GM19328 (cell line): Measurements from ENCODE around the gene HPGD.
"Not testable (repeated sequence)": the region's sequence is repeated elsewhere in the genome, so short reads cannot be mapped to it uniquely, and the experiment has no call there.

Experiments used
- ATAC-seq: cut with Tn5 transposase; IDR thresholded peaks from one replicate; pipeline ENCODE4 v1.9.1; 2021; ENCODE audit warnings: mild to moderate bottlenecking, moderate library complexity; ENCODE audit not compliant: unreplicated experiment

The HPGD gene

DNA sequence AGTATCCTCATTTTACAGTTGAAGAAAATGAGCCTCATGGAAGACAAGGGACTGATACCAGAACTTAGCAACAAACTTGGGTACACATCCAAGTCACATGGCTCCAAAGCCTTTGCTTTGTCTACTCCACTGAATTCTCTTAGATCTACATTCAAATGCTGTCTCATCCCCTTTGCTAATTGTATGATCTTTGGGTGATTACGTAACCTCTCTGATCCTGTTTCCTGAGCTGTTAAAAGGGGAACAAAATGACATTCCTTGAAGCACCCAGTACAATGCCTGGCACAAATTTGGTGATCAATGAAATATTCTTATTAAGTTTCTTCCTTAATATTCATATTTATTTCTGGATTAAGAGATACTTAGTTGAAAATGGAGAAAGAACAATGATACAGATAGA, 5.9 kb upstream of the HPGD start:
- no peak for ATAC-seq

GRCh38 chr4:174526731-174527130, 4.4 kb upstream of the HPGD start:
- no peak for ATAC-seq

GRCh38 chr4:174524242-174524641, 2.0 kb upstream of the HPGD start:
- ATAC-seq: no peak

DNA sequence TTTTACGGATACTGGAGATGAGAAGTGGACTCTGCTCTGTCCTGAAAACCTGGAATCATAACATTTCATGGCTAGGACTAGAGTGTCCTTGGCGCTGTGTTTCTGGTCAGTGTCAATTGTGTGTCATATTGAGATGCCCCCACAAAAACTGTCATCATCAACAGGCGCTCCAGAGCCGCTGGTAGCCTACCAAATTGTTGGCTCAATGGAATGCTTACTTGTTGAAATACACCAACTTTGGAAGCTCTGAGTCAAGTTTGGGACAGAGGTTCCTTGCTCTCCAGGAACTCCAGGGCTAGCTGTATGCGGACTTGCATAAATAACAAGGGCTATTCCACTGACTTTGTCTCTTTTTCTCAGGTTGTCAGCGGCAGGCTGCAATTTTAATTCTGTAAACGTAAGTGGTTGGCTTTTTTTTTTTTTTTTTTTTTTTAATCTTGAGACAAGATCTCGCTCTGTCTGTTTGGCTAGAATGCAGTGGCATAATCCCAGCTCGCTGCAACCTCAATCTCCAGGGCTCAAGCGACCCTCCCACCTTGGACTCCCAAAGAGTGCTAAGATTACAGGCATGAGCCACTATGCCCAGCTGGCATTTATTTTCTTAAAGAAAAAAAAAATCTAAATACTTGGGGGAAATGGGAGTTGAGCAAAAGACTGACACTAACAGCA, 871 bp upstream of the HPGD start:
- ATAC-seq: no peak

DNA sequence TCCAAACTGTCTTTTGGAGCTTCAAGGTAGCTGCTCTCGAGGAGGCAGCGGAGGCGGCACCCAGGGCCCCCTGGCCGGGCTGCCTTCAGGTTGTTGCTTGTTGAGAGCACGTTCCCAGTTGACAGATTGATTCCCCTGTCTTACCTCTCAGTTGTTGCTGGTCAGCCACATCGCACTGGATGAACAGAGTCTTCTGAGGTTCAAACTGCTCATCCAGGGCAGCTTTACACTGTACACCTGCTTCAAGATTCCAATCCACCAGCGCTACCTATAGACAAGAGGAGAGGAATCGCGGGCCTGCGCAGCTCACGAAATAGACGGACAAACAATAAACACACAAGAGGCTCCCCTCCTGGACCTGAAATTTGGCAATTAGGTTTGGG, 497 bp downstream of the HPGD start:
- ATAC-seq: peak; percentile 15

GRCh38 chr4:174520660-174521059, 1.6 kb downstream of the HPGD start:
- ATAC-seq: no peak

DNA sequence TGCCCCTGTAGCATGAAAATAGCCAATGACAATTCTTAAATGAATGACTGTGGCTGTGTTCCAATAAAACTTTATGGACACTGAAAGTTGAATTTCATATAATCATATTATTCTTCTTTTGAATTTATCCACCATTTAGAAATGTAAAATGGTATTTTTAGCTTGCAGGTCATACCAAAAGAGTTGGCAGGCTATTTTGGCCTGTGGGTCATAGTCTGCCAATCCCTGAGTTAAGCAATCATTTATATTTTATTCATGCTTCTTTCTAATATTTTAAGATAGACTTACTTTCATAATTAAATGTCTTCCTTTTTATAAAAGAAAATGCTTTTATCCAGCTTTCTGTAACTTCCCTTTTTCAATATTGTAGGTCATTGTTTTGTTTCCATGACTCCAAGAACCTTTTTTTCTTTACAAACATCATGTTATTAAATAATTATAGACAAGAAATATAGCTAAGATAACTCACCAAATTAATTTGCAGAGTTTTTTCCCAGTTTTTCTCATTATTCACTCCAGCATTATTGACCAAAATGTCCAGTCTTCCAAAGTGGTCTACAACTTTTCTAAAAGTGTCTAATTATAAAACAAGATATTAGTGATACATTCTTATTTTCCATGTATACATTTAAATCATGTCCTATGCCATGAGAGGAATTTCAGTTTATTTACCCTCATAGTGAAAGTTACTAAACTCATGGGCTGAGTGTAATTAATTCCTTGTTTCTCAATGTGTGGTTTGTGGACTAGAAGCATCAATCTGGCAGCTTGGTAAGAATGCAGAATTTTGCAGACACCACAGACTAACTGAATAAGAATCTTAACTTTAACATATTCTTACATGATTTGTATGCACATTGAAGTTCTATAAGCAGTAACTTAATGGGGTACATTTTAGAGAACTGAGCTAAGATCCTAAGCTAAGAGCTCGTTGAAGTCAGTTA, 4.5 kb downstream of the HPGD start:
- ATAC-seq: no peak

DNA sequence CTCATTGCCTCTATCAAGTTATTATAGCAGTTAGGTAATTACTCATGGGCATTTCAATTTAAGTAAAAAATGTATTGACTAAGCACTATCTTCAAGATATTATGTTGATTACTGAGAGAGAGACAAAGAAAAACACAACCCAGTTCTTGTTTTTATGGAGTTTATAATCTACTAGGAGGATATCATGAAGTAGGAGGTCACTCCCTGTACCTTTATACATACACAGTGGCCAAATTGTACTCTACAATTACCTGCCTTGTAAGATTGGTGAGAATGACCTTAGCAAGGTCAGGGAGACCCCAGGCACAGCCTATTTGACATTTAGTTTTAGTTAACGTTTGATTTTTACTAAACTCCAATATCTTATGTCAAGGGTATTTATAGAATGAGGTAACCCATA, 5.5 kb downstream of the HPGD start:
- ATAC-seq: no peak

DNA sequence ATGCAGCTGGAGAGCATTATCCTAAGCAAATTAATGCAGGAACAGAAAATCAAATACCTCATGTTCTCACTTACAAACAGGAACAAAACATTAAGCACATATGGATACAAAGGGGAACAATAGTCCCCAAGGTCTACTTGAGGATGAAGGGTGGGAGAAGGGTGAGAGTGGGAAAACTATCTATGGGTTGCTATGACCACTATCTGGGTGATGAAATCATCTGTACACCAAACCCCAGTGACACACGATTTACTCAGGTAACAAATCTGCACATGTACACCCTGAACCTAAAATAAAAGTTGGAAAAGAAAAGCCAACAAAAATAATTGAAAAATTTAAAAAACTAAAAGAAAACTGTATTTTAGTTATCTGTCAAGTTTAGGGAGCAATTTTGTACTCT, 5.9 kb downstream of the HPGD start:
- ATAC-seq: no peak

DNA sequence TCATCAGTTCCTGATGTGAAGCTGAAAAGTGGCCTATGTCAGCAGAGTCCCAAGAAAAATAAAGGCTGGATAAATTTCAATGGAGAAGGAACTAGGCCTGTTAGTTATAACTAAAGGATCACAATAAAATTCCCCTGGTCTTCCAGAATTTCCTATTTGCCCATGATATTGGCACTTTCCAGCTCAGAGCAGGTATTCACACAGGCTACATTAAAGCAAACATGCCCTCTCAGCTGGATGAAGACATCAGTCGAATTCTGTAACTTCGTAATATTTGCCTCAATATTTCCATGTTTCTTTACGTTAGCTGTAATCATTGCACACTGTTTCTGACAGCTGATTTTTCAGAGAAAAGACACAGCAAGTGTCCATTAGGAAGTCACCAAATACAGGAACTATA, 9.5 kb downstream of the HPGD start:
- ATAC-seq: no peak

DNA sequence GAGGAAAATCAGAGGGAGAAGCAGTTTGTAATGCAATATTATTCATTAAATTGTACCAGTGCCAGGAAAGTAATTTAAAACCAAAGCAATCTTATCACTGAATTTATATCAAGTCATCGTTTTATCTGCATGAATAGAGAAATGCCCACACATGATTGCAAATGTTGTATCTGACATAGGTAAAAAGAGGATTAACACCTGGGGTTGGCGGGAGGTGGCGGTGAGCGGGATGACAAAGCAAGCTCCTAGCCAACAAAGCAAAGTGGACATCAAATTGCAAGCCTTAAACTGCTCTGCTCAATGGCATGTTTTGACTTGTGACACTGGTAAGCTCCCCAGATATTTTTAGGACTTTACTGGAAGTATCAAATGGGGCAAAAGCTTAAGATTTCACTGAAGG, 16.4 kb downstream of the HPGD start:
- no peak for ATAC-seq

DNA sequence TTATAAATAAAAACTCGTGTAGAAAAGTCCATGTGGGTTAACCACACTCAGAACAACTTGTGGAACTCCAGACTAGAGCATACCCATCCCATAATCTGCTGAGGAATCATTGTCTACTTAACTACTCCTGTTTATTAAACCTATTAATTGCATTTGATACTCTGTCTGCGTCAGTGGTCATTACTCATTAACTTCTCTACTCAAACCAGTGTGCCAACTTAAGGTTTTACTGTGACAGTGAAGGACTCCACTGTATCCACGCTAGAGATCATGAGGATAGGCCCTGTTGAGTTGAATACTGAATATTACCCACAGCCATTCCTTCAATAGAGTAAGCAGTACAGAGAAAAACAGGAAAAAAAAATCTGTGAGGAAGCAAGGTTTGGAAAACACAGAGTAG, 17.3 kb downstream of the HPGD start:
- no peak for ATAC-seq

- ATAC-seq: no peak
Observed at GRCh38 chr4:174503079-174503715, 19.1 kb downstream of the HPGD start.

DNA sequence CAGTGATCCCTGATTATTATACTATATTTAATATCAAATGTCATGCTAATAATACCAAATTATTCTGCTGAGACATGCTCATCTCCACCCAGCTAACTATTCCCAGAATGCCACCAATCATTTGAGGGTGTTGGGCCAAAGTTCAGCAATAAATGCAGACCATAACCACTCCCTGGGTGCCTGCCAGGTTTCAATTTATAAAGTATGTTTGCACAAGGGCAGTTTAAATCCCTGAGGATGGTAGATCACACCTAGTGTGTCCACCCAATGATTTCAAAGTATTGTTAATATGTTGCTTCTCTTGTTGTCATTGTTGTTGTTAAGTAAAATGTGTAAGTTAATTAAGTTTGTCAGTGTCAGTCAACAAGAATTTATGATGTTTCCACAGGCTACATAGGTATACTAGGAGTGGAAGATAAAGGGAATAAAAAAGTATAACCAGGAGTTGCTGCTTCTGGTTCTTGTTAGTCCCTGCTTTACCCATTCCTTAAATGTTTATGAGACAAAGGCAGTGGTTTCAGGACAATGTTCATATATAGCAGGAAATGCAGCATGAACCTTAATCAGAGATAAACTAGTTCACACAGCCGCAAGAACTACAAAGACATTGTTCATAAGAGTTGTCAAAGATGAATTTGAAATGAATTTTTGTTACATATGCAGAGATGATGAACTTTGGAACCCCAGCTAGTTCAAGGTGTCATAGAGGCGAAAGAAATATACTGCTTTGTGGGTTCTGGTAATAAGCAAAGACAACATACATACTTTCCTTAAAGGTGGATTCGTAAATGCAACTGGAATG, 25.5 kb downstream of the HPGD start:
- ATAC-seq: no peak

DNA sequence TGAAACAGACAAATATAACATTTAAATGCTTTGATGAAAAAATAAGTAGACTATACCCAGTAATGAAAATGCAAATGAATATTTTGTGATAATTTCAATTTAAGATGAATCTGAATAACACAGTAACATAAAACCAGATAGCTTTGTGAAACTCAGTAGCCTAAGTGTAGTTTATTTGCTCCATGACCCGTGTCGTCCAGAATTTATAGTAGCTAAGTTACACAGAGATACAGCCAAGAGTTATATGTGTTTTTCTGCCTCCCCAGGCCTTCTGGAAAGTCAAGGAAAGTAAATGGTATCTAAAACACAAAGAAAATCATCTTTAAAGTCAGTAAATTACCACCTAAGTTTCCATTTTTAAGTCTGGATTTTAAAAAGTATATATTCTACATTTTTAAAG, 26.7 kb downstream of the HPGD start:
- no peak for ATAC-seq

GRCh38 chr4:174494726-174495125, 27.6 kb downstream of the HPGD start:
- ATAC-seq: no peak

DNA sequence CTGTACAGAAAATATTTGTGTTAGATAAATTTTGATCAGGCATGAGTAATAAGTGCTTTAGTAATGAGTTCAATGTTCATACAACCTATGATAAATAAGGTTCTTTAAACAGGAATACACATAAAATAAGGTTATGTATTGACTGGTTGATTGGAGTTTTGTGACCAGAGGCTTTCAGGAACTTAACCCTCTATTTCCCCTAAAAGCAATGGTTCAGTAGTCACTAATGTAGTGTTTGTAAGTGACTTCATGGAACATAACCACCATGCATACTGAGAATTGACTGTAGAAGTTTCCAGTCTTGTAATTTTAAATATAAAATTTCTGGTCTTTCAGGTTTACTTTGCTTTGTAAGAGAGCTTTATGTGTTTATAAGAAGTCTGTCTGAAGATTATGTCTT, 28.1 kb downstream of the HPGD start:
- no peak for ATAC-seq

DNA sequence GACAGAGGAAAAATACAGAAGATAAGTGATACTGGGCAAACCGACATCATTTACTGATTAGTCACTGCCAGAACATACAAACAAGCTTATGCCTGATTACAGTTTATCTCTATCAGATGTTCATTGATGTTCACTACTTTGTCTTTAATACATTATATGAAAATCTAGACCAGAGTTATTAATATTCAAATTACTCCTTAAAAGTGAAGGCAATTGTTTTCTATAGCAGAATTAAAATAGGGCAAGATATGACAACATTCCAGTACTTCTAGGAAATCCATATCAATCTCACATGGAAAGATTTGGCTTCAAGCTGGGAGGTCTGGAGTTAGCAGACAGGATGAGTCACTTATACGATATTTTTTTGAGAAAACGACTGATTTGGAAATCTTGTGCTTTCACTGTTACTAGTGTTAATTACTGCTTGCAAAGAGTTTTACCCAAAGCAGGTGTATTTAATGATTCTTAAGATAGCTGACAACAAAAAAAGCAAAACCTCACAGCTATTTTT, 31.8 kb downstream of the HPGD start:
- no peak for ATAC-seq

GRCh38 chr4:174488368-174488767, 33.9 kb downstream of the HPGD start:
- ATAC-seq: not testable (repeated sequence)

DNA sequence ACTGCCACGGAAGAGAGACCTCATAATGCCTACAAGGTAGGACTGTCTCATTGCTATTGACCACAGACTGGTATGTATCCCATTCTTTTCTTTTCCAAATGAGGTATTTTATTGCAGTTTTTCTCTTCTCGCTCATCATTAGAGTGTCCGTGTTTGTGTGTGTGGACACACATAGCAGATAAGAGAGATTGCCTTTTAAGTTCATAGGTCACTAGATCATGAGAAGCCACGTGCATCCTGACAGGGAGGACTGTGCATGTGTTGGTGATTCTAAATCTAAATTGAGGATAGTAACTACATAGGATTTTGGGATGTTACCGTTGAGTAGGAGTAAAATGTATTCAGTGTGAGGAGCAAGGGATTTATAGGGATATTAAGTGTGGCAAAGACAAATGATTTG, 37.3 kb downstream of the HPGD start:
- no peak for ATAC-seq

DNA sequence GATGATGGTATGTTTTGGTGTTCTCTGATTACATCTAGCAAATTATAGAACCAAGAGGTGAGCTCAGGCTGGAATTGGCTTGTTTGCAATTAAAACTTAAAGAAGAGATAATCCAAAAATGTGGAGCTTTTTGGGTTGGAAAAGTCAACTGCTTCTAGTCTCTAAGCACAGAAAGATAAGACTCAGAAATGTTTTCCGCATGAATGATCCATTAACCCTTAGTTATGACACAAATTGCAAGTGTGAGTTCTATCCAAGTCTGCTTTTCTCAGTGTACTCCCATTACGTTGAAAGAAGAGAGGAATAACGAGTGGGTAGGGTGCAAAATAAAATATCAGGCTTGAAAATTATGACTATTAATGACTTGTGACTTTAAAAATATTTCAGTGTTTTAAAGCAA, 38.5 kb downstream of the HPGD start:
- no peak for ATAC-seq
